Measurements from ENCODE around the gene SAT2. TPM values are rescaled to one million over a fixed set of nuclear protein-coding genes. Genes with fewer than 3 reads are reported as not detected.

Gene SAT2
- total RNA-seq (2014; rRNA removed; shearing (Covaris generic)), result 45.5 and 55.8 TPM in 2 replicates

DNA sequence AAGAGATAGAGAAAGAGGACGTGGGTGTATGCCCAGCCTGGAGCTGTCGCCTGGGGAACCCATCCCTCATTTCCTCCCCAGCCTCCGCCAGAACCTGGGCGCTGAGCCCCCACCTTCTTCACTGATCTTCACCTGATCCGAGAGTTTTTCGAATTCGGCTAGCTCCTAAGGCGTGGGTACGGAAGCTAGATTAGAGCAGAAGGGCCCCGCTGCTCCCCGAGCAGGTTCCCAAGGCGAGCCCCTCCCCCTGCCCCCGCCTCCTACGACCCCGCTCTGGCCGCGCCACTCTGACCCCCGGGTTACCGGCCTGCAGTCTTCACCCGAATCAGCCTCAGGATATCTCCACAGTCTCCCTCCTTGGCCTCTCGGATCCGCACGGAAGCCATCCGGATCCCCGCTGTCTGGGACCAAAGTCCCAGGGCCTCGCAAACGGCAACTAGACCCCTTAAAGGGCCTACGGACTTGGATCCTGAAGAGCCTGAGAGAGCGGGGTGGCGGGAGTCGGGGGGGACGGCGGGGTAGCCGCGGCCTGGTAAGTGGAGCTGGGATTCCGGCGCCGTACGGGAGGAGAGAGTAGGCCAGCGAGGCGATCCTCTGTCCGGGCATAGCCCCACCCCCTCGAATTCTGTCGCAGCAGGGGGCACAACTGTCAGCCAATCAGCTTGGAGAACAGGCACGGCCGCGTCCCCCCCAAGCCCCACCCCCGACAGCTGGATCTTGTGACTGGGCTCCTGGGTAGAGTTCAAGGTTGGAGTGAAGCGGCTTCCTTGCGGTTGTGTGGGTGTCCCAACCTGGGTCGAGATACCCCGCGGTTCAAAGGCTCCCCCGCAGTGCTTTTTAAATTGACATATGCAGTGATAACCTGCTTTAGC, at the start of gene SAT2:
TSS of gene SAT2 (minus strand) at position 572 of the 872 bp plus-strand sequence. CDS start at position 386, 186 bp downstream.
- peak; percentile 99 for DNase-seq
- Histone ChIP-seq H3K36me3 (replicated peaks; ENCODE audit: control insufficient read depth, insufficient read depth, low read length) (peaks cover 4% of the 10 kb centered on the region), H3K27me3 (ENCODE audit: control insufficient read depth, insufficient read depth, low read length) (no peaks in the 10 kb centered on the region), H3K4me3 (ENCODE audit: insufficient read depth, low read depth, low read length) (peak within 1 kb of the TSS; percentile 83)

- Histone ChIP-seq H3K27me3 (ENCODE audit: control insufficient read depth, insufficient read depth, low read length) (no peaks in the 10 kb centered on the region), H3K4me3 (ENCODE audit: insufficient read depth, low read depth, low read length) (no peak overlapping the region), H3K36me3 (replicated peaks; ENCODE audit: control insufficient read depth, insufficient read depth, low read length) (peaks cover 33% of the 10 kb centered on the region)
- peak; percentile 69 for DNase-seq
Measured at GRCh38 chr17:7676533-7676932, 48.9 kb upstream of the SAT2 start.

DNA sequence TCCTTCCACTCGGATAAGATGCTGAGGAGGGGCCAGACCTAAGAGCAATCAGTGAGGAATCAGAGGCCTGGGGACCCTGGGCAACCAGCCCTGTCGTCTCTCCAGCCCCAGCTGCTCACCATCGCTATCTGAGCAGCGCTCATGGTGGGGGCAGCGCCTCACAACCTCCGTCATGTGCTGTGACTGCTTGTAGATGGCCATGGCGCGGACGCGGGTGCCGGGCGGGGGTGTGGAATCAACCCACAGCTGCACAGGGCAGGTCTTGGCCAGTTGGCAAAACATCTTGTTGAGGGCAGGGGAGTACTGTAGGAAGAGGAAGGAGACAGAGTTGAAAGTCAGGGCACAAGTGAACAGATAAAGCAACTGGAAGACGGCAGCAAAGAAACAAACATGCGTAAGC, 47.3 kb upstream of the SAT2 start:
- Histone ChIP-seq H3K4me3 (ENCODE audit: insufficient read depth, low read depth, low read length) (no peak overlapping the region), H3K27me3 (ENCODE audit: control insufficient read depth, insufficient read depth, low read length) (no peaks in the 10 kb centered on the region), H3K36me3 (replicated peaks; ENCODE audit: control insufficient read depth, insufficient read depth, low read length) (peaks cover 42% of the 10 kb centered on the region)
- DNase-seq, result peak; percentile 13

GRCh38 chr17:7673239-7673638, 45.6 kb upstream of the SAT2 start:
- peak; percentile 73 for DNase-seq
- Histone ChIP-seq H3K4me3 (ENCODE audit: insufficient read depth, low read depth, low read length) (no peak overlapping the region), H3K36me3 (replicated peaks; ENCODE audit: control insufficient read depth, insufficient read depth, low read length) (peaks cover 47% of the 10 kb centered on the region), H3K27me3 (ENCODE audit: control insufficient read depth, insufficient read depth, low read length) (no peaks in the 10 kb centered on the region)

DNA sequence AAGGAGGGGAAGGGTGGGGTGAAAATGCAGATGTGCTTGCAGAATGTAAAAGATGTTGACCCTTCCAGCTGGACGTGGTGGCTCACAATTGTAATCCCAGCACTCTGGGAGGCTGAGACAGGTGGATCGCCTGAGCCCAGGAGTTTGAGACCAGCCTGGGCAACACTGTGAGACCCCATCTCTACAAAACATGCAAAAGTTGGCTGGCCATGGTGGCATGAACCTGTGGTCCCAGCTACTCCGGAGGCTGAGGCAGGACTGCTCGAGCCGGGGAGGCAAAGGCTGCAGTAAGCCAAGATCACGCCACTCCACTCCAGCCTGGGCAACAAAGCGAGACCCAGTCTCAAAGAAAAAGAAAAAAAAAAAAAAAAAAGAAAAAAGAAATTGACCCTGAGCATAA, 40.9 kb upstream of the SAT2 start:
- H3K36me3 ChIP-seq (replicated peaks; ENCODE audit: control insufficient read depth, insufficient read depth, low read length), result peaks cover 30% of the 10 kb centered on the region
- no peaks in the 10 kb centered on the region for H3K27me3 ChIP-seq (ENCODE audit: control insufficient read depth, insufficient read depth, low read length)
- H3K4me3 ChIP-seq (ENCODE audit: insufficient read depth, low read depth, low read length), result no peak overlapping the region
- no peak for DNase-seq

GRCh38 chr17:7667656-7668406, 40.2 kb upstream of the SAT2 start:
- H3K27me3 ChIP-seq (ENCODE audit: control insufficient read depth, insufficient read depth, low read length), result no peaks in the 10 kb centered on the region
- peaks cover 25% of the 10 kb centered on the region for H3K36me3 ChIP-seq (replicated peaks; ENCODE audit: control insufficient read depth, insufficient read depth, low read length)
- H3K4me3 ChIP-seq (ENCODE audit: insufficient read depth, low read depth, low read length), result no peak overlapping the region
- peak; percentile 36 for DNase-seq

DNA sequence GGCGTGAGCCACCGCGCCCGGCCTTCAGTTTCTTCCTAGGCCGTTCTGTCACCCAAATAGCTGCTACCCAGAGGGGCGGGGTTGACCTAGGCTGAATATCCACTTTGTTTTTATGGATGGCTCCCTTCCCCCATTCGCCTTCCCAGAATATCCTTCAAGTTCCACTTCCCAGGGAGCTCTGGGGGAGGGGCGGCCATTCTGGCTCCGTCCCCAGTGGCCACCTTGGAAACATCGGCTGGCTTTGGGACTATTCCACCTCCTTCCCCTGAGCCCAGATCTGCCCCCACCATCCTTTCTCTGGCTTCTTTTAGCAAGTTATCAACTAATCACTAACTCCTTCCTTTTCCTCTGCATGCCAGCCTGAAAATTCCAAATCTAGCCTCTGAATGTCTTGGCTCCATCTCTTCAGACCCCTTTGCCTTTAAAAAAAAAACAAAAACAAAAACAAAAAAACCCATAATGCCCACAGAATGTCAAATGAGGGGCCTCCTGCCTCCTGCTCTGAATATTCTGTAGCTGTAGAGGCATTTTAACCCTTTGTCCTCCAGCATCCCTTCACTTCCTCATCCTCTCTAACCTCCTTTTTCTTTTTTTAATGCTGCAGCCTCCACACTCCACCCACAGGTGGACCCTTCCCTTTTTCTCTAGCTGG, 29.5 kb upstream of the SAT2 start:
- Histone ChIP-seq H3K27me3 (ENCODE audit: control insufficient read depth, insufficient read depth, low read length) (peaks cover 11% of the 10 kb centered on the region), H3K36me3 (replicated peaks; ENCODE audit: control insufficient read depth, insufficient read depth, low read length) (no peaks in the 10 kb centered on the region; the same call in 1 of the 2 replicates), H3K4me3 (ENCODE audit: insufficient read depth, low read depth, low read length) (no peak overlapping the region)
- DNase-seq, result peak; percentile 89

GRCh38 chr17:7655541-7655840, 27.9 kb upstream of the SAT2 start:
- peak; percentile 19 for DNase-seq
- Histone ChIP-seq H3K27me3 (ENCODE audit: control insufficient read depth, insufficient read depth, low read length) (peaks cover 24% of the 10 kb centered on the region), H3K4me3 (ENCODE audit: insufficient read depth, low read depth, low read length) (no peak overlapping the region), H3K36me3 (replicated peaks; ENCODE audit: control insufficient read depth, insufficient read depth, low read length) (no peaks in the 10 kb centered on the region; the same call in 1 of the 2 replicates)

- Histone ChIP-seq H3K27me3 (ENCODE audit: control insufficient read depth, insufficient read depth, low read length) (peaks cover 26% of the 10 kb centered on the region), H3K36me3 (replicated peaks; ENCODE audit: control insufficient read depth, insufficient read depth, low read length) (no peaks in the 10 kb centered on the region; the same call in 1 of the 2 replicates), H3K4me3 (ENCODE audit: insufficient read depth, low read depth, low read length) (no peak overlapping the region)
- peak; percentile 16 for DNase-seq
Measured at GRCh38 chr17:7654832-7655540, 27.4 kb upstream of the SAT2 start.

GRCh38 chr17:7652388-7653356, 25.1 kb upstream of the SAT2 start:
- H3K27me3 ChIP-seq (ENCODE audit: control insufficient read depth, insufficient read depth, low read length), result peaks cover 28% of the 10 kb centered on the region
- no peak overlapping the region; the same call in 1 of the 2 replicates for H3K4me3 ChIP-seq (ENCODE audit: insufficient read depth, low read depth, low read length)
- no peaks in the 10 kb centered on the region; the same call in 1 of the 2 replicates for H3K36me3 ChIP-seq (replicated peaks; ENCODE audit: control insufficient read depth, insufficient read depth, low read length)
- DNase-seq, result peak; percentile 31

DNA sequence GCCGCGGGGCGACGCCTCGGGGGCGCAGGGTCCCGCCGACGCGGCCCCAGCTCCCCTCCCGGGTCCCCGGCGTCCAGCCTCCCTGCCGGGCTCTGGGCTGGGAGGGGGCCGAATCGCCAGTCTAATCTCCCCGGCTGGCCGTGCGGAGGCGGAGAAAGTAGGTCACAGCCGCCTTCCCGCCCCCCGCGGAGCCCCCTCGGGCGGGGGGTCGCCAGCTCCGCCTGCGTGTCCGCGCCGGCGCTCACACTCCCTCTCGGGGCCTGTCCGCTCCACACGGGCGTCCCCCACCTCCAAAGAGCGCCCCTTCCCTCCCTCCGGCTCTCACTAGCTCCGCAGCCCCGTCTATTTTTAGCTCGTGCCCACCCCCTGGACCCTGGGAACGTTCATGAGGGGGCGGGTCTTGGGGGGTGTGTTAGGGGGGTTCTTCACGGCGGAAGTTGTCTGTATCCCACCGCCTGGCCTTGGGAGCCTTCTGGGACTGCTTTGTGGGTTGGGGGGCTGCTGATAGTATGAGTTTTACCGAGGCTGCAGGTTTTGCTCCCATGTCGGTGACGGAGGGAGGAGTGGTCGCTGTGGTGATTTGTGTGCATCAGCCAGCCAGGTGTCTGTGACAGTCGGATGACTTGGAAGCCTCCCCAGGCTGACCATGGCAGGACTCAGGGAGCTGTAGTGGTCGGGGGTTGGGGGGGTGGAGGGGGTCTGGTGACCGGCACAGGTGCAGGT, 24.2 kb upstream of the SAT2 start:
- DNase-seq, result peak; percentile 89
- peak overlapping the region; percentile 60 for H3K4me3 ChIP-seq (ENCODE audit: insufficient read depth, low read depth, low read length)
- no peaks in the 10 kb centered on the region; the same call in 1 of the 2 replicates for H3K36me3 ChIP-seq (replicated peaks; ENCODE audit: control insufficient read depth, insufficient read depth, low read length)
- peaks cover 28% of the 10 kb centered on the region for H3K27me3 ChIP-seq (ENCODE audit: control insufficient read depth, insufficient read depth, low read length)

- DNase-seq, result no peak
- H3K27me3 ChIP-seq (ENCODE audit: control insufficient read depth, insufficient read depth, low read length), result peaks cover 28% of the 10 kb centered on the region
- peak overlapping the region; percentile 60 for H3K4me3 ChIP-seq (ENCODE audit: insufficient read depth, low read depth, low read length)
- no peaks in the 10 kb centered on the region; the same call in 1 of the 2 replicates for H3K36me3 ChIP-seq (replicated peaks; ENCODE audit: control insufficient read depth, insufficient read depth, low read length)
Measured at GRCh38 chr17:7651097-7651664, 23.6 kb upstream of the SAT2 start.
